ACC112 (cell line): ENCODE data around the gene NHLRC1.

ENCODE experiments used
- H2AFZ ChIP-seq: fragments of 200-600 bp; sonication (generic); one replicate; pipeline ENCODE4 v1.6.0; 2017; ENCODE audit warnings: antibody characterized with exemption, low read length; ENCODE audit not compliant: unreplicated experiment
- H3K27ac ChIP-seq: fragments of 200-600 bp; sonication (generic); 2 replicates; pipeline ENCODE4 v1.5.1; 2014; ENCODE audit warnings: low read depth, mild to moderate bottlenecking, antibody characterized with exemption, low read length, moderate library complexity
- H3K27me3 ChIP-seq: fragments of 200-600 bp; sonication (generic); 2 replicates; pipeline ENCODE4 v1.6.1; 2014; ENCODE audit warnings: mild to moderate bottlenecking, antibody characterized with exemption, low read length, moderate library complexity, mixed read lengths; ENCODE audit not compliant: insufficient read depth
- H3K36me3 ChIP-seq: fragments of 200-600 bp; sonication (generic); 2 replicates; pipeline ENCODE4 v1.6.1; 2016; ENCODE audit warnings: mild to moderate bottlenecking, antibody characterized with exemption, low read length, moderate library complexity, mixed read lengths; ENCODE audit not compliant: insufficient read depth
- H3K4me1 ChIP-seq: fragments of 200-600 bp; sonication (generic); one replicate; pipeline ENCODE4 v1.6.1; 2016; ENCODE audit warnings: low read length, mixed read lengths; ENCODE audit not compliant: insufficient read depth, unreplicated experiment, control insufficient read depth
- H3K4me3 ChIP-seq: fragments of 200-600 bp; sonication (generic); 2 replicates; pipeline ENCODE4 v1.5.1; 2014; ENCODE audit warnings: mild to moderate bottlenecking, low read depth, low read length
- H3K79me2 ChIP-seq: fragments of 200-600 bp; sonication (generic); one replicate; pipeline ENCODE4 v1.6.0; 2016; ENCODE audit warnings: low read length; ENCODE audit not compliant: control insufficient read depth, unreplicated experiment, insufficient read depth

The NHLRC1 gene

DNA sequence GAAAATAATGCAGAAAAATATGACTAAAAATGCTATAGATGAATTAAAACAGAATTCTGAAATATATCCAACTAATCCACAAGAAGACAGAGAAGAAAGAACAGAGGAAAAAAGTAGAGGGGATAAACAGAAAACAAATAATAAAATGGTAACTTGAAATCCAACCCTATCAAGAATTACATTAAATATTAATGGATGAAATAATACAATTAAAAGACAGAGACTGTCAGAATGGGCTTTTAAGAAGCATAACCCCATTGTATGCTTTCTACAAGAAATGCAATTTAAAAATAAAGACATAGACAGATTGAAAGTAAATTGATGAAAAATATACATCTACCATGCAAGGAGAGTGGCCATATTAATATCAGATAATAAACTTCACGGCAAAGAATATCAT, 15.4 kb downstream of the NHLRC1 start:
- no peak overlapping the region for H3K27ac ChIP-seq
- no peaks in the 10 kb centered on the region for H3K79me2 ChIP-seq
- H3K36me3 ChIP-seq: peaks cover 4% of the 10 kb centered on the region; the same call in 1 of the 2 replicates
- no peak overlapping the region for H2AFZ ChIP-seq
- no peak overlapping the region for H3K4me3 ChIP-seq
- no peaks in the 10 kb centered on the region for H3K4me1 ChIP-seq
- no peaks in the 10 kb centered on the region for H3K27me3 ChIP-seq

DNA sequence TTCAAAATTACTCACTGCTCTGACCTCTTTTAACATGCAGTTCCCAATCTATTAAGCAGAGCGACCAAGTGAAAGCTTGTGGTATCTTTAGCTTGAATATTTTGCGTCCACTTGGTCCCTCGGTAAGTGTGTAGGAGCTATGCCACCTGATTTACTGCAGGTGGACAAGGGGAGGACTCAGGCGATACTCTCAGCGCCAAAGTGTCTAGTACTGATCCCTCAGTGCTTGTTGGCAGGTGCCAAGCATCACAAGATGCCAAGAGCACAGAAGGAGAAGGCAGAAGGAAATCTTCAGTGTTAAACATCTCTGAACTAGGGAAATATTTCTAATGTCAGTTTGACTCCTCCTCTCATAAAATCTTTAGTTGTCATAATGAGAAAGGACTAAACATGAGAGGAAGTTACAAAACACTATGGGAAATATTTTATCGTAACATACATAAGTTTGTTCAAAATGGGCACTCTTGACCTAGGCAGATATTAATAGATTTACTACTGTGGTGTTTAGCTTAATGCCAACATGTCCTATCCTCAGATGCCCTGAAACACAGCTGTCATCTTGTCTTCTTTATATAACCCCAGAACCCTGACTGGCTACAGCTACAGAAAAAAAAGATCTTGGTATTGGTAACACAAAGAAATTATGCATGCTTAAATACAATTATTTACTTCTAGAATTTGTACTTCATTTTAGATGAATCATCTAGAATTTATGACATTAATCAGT, 19.5 kb downstream of the NHLRC1 start:
- Histone ChIP-seq H3K36me3 (peaks cover 4% of the 10 kb centered on the region; the same call in 1 of the 2 replicates), H2AFZ (no peak overlapping the region), H3K4me3 (no peak overlapping the region), H3K4me1 (no peaks in the 10 kb centered on the region), H3K79me2 (no peaks in the 10 kb centered on the region), H3K27ac (no peak overlapping the region), H3K27me3 (no peaks in the 10 kb centered on the region)

DNA sequence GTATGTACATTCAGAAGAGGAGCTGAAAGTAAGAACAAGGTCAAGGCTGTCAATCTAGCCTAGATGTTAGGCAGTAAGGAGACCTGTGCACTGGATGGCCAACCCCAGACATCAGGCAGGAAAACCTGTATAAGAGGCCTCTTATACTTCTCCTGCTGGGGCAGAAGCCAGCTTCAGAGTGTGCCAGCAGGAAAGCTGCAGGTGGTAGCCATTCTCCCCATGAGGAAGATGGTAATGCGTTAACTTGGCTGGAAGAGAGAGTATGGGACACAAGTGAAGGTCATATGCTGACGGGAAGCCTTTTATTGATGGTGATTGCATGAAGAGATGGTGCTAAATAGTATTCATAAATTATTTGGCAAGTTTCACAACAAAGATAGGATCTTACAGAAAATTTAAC, 20.6 kb downstream of the NHLRC1 start:
- H3K79me2 ChIP-seq: no peaks in the 10 kb centered on the region
- no peak overlapping the region for H3K4me3 ChIP-seq
- no peaks in the 10 kb centered on the region for H3K36me3 ChIP-seq
- no peak overlapping the region for H2AFZ ChIP-seq
- H3K27me3 ChIP-seq: no peaks in the 10 kb centered on the region
- no peaks in the 10 kb centered on the region for H3K4me1 ChIP-seq
- no peak overlapping the region for H3K27ac ChIP-seq

- no peak overlapping the region for H3K4me3 ChIP-seq
- no peak overlapping the region for H2AFZ ChIP-seq
- no peak overlapping the region for H3K27ac ChIP-seq
- no peaks in the 10 kb centered on the region for H3K79me2 ChIP-seq
- no peaks in the 10 kb centered on the region for H3K4me1 ChIP-seq
- H3K27me3 ChIP-seq: no peaks in the 10 kb centered on the region
- H3K36me3 ChIP-seq: no peaks in the 10 kb centered on the region
Observed at GRCh38 chr6:18101271-18101670, 21.2 kb downstream of the NHLRC1 start.

DNA sequence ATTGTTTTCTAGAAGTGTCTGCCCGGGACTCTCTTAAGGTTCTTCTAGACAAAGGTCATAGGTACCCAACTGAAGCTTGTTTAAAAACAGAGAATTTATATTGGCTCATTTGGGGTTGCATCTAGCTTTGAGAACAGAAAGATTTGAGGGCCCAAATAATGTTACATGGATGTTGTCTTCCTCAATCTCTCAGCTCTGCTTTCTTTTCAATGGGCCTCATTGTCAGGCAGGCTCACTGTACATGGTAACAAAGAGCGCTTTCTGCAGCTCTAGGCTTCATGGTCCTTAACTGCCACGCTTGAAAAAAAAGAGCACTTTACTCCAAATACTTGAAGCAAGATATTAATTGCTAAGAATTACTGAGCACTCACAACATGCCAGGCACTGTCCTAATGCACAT, 22.2 kb downstream of the NHLRC1 start:
- H3K79me2 ChIP-seq: no peaks in the 10 kb centered on the region
- no peak overlapping the region for H2AFZ ChIP-seq
- H3K27me3 ChIP-seq: no peaks in the 10 kb centered on the region

DNA sequence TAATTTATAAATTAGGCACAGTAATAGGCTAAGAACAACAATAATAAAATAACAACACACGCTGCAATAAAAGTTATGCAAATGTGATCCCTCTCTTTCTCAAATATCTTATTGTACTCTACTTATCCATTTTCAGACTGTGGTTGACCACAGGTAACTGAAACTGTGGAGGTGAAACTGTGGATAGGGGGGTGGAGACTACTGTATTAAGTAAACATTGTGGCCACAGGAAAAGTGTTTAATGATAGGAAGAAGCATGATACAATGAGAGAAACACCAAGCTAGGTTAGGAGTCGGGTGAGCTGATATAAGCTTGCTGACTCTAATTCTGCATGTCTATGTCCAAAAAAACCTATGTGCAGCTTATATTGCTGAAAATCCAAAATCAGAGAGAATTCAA, 23.0 kb downstream of the NHLRC1 start:
- H2AFZ ChIP-seq: no peak overlapping the region
- no peaks in the 10 kb centered on the region for H3K27me3 ChIP-seq
- H3K36me3 ChIP-seq: no peaks in the 10 kb centered on the region
- H3K79me2 ChIP-seq: no peaks in the 10 kb centered on the region
- no peak overlapping the region for H3K27ac ChIP-seq
- no peaks in the 10 kb centered on the region for H3K4me1 ChIP-seq
- H3K4me3 ChIP-seq: no peak overlapping the region

More for the DNA sequence above, 22.2 kb downstream of the NHLRC1 start:
- Histone ChIP-seq H3K36me3 (no peaks in the 10 kb centered on the region), H3K4me3 (no peak overlapping the region), H3K27ac (no peak overlapping the region), H3K4me1 (no peaks in the 10 kb centered on the region)

- no peak overlapping the region for H2AFZ ChIP-seq
- H3K4me3 ChIP-seq: no peak overlapping the region
- no peak overlapping the region for H3K27ac ChIP-seq
- no peaks in the 10 kb centered on the region for H3K79me2 ChIP-seq
- H3K36me3 ChIP-seq: no peaks in the 10 kb centered on the region
- no peaks in the 10 kb centered on the region for H3K27me3 ChIP-seq
- H3K4me1 ChIP-seq: no peaks in the 10 kb centered on the region
Observed at GRCh38 chr6:18096423-18096822, 26.1 kb downstream of the NHLRC1 start.

DNA sequence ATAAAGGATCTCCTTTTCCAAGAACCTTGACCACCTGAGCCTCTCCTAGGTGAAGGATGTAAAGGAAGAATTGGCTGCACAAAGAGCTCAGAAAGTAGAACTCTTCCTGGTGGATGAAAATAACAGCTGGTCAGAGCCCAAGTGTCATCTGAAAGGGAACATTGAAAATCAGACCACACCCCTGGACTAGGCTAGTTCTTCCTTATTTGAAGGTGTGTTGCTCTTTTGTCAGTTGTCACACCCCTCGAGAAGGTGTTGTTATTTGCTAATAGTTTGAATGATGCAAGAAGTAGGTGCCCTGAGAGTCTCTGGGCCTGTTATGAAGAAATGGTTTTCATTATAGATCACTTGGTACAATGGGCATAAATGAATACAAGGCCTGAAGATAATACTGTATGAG, 31.1 kb downstream of the NHLRC1 start:
- Histone ChIP-seq H2AFZ (no peak overlapping the region), H3K27me3 (no peaks in the 10 kb centered on the region), H3K79me2 (no peaks in the 10 kb centered on the region), H3K36me3 (no peaks in the 10 kb centered on the region), H3K4me1 (no peaks in the 10 kb centered on the region), H3K27ac (no peak overlapping the region), H3K4me3 (no peak overlapping the region)

GRCh38 chr6:18090349-18090786, 32.1 kb downstream of the NHLRC1 start:
- no peaks in the 10 kb centered on the region for H3K4me1 ChIP-seq
- no peaks in the 10 kb centered on the region for H3K79me2 ChIP-seq
- H3K27ac ChIP-seq: no peak overlapping the region
- no peak overlapping the region for H2AFZ ChIP-seq
- H3K27me3 ChIP-seq: no peaks in the 10 kb centered on the region
- H3K36me3 ChIP-seq: no peaks in the 10 kb centered on the region
- no peak overlapping the region for H3K4me3 ChIP-seq

DNA sequence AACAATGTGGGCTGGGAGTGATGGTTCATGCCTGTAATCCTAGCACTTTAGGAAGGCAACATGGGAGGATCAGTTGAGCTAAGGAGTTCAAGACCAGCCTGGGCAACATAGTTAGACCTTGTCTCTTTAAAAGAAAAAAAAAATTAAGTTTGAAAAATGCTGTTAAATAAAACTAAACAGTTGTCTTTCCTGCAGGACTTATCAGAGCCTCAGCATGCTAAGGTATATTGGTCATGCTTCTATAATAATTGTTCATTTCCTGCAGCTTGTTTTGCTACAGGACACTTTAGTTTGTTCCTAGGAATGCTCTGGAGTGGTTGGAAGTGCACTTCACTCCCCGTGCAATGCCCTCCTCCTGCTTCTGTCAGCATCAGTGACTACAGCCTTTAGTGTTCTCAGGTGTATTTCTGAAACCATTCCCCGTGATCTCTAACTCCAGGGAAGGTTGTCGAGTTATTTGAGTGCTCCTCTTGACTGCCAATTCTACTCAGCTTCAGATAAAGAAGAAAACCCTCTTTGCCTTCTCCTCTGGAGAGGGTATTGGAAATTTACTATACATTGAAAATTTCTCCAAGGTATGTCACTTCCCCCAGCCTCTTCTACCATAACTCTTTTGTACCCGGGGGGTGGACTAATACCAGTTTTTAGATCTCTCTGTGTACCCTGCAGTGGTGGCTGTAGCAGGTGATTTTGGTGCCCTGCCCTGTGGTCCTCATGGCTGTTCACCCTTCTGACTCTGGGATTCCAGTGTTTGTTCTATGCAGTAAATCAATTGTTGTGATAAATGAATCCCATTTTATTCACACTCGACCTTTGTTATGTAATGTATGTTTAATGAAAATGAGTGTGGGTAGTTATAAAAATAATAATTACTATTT, 33.8 kb downstream of the NHLRC1 start:
- Histone ChIP-seq H3K27ac (no peak overlapping the region), H3K4me1 (no peaks in the 10 kb centered on the region), H3K79me2 (no peaks in the 10 kb centered on the region), H3K4me3 (no peak overlapping the region), H3K27me3 (no peaks in the 10 kb centered on the region), H2AFZ (no peak overlapping the region), H3K36me3 (no peaks in the 10 kb centered on the region)
